H1 (cell line): Measurements from ENCODE around the gene ZNF598.

Source experiments
- ATF2 ChIP-seq: IDR thresholded peaks from 2 replicates; pipeline ENCODE4 v1.6.1; 2012; ENCODE audit warnings: low read length, inconsistent platforms
- ATF3 ChIP-seq: IDR thresholded peaks from 2 replicates; pipeline ENCODE4 v1.6.1; 2011; ENCODE audit warnings: low read depth, mild to moderate bottlenecking, low read length; ENCODE audit not compliant: insufficient read depth
- CTCF ChIP-seq, 3 experiments: IDR thresholded peaks; 1 replicate in 2 of 3; 2 replicates in 1 of 3; pipeline versions ENCODE4 v1.5.1 to v1.6.1; 2011; ENCODE audit warnings: low read length in 3 of 3, mild to moderate bottlenecking in 3 of 3, inconsistent platforms in 2 of 3, low read depth in 1 of 3, moderate library complexity in 1 of 3; ENCODE audit not compliant: insufficient read depth in 1 of 3; ENCODE audit errors: control extremely low read depth in 1 of 3
- EP300 ChIP-seq, 2 experiments: IDR thresholded peaks; 1 replicate in 1 of 2; 2 replicates in 1 of 2; pipeline ENCODE4 v1.6.1; 2011 to 2012; ENCODE audit warnings: low read depth in 2 of 2, low read length in 2 of 2, mild to moderate bottlenecking in 2 of 2, borderline replicate concordance in 1 of 2, inconsistent platforms in 1 of 2, moderate library complexity in 1 of 2
- GABPA ChIP-seq: IDR thresholded peaks from 2 replicates; pipeline ENCODE4 v1.6.1; 2011; ENCODE audit warnings: mild to moderate bottlenecking, low read length, moderate library complexity, borderline replicate concordance; ENCODE audit not compliant: insufficient read depth
- JUN ChIP-seq: IDR thresholded peaks from 2 replicates; pipeline ENCODE4 v1.6.1; 2011; ENCODE audit warnings: low read depth, mild to moderate bottlenecking, improper control_type of control experiment, low read length
- MAFK ChIP-seq: IDR thresholded peaks from 2 replicates; pipeline ENCODE4 v1.6.1; 2012; ENCODE audit warnings: low read depth, mild to moderate bottlenecking, improper control_type of control experiment, low read length
- MAX ChIP-seq: IDR thresholded peaks from 2 replicates; pipeline ENCODE4 v1.6.1; 2012; ENCODE audit warnings: inconsistent platforms
- POLR2A ChIP-seq, 2 experiments: IDR thresholded peaks; 1 replicate in 1 of 2; 2 replicates in 1 of 2; pipeline ENCODE4 v1.6.1; 2011; ENCODE audit warnings: low read depth in 2 of 2, low read length in 2 of 2, mild to moderate bottlenecking in 2 of 2; ENCODE audit errors: control extremely low read depth in 1 of 2
- SIN3A ChIP-seq, 2 experiments: IDR thresholded peaks in 1 of 2; conservative IDR thresholded peaks in 1 of 2; 2 replicates each; pipeline ENCODE4 v1.6.1; 2011 to 2012; ENCODE audit warnings: low read length in 2 of 2, improper control_type of control experiment in 1 of 2, low read depth in 1 of 2, mild to moderate bottlenecking in 1 of 2
- TBP ChIP-seq: IDR thresholded peaks from 2 replicates; pipeline ENCODE4 v1.6.1; 2011; ENCODE audit warnings: low read depth, low read length, improper control_type of control experiment
- USF2 ChIP-seq: IDR thresholded peaks from 2 replicates; pipeline ENCODE4 v1.6.1; 2011; ENCODE audit warnings: low read length, improper control_type of control experiment
- ZNF274 ChIP-seq: IDR thresholded peaks from 2 replicates; pipeline ENCODE4 v1.7.0; 2012; ENCODE audit warnings: low read length, borderline replicate concordance; ENCODE audit errors: extremely low read depth

- TF ChIP-seq CTCF (IDR thresholded peaks at IDR 0.05; ENCODE audit: control extremely low read depth in 1 of 3, insufficient read depth in 1 of 3, low read depth in 1 of 3, low read length in 3 of 3) = no peak
- no peak for TF ChIP-seq USF2
- TF ChIP-seq POLR2A (IDR thresholded peaks at IDR 0.05; ENCODE audit: control extremely low read depth in 1 of 2, low read depth in 2 of 2, low read length in 2 of 2) = no peak
- no peak for TF ChIP-seq SIN3A (conservative IDR thresholded peaks at IDR 0.05 in 1 of 2, IDR thresholded peaks at IDR 0.05 in 1 of 2; ENCODE audit: low read depth in 1 of 2, low read length in 2 of 2)
- no peak for TF ChIP-seq MAFK
- no peak for TF ChIP-seq JUN
- no peak for TF ChIP-seq ATF3
- no peak for TF ChIP-seq EP300 (IDR thresholded peaks at IDR 0.05; ENCODE audit: borderline replicate concordance in 1 of 2, low read depth in 2 of 2, low read length in 2 of 2)
- TF ChIP-seq ZNF274 = no peak
- TF ChIP-seq GABPA = no peak
- TF ChIP-seq MAX = no peak
- TF ChIP-seq TBP = no peak
- no peak for TF ChIP-seq ATF2
Observed at GRCh38 chr16:2032285-2033056, 22.9 kb upstream of the ZNF598 start.
